Stimulated activated CD4-positive, alpha-beta T cell treated with anti-CD3 and anti-CD28 coated beads, Interleukin-2, amount 100 ng/mL, for 24 hours (primary cell): ENCODE data around the gene RNF149.
"Not testable (repeated sequence)": the region's sequence is repeated elsewhere in the genome, so short reads cannot be mapped to it uniquely, and the experiment has no call there.

Experiments used
- DNase-seq, 2 donors: peaks; one replicate each; pipeline ENCODE4 v3.0.0-alpha.2; 2020

Gene RNF149

GRCh38 chr2:101253013-101253702 lies 55.3 kb downstream of the RNF149 start:
- DNase-seq: peak; percentile 70 to 72

- peak; percentile 99 for DNase-seq
These were observed 56.0 kb downstream of the RNF149 start, which contains the start of gene CNOT11 for GRCh38 chr2:101252408-101253012. CNOT11 (plus strand) TSS chr2:101252886; CDS start chr2:101252965, 79 bp downstream.

GRCh38 chr2:101251844-101252407 lies 56.6 kb downstream of the RNF149 start:
- DNase-seq: peak; percentile 13 to 24

GRCh38 chr2:101251246-101251781 lies 57.2 kb downstream of the RNF149 start:
- not testable (repeated sequence) for DNase-seq

- no peak for DNase-seq
These were observed 58.7 kb downstream of the RNF149 start for GRCh38 chr2:101249826-101250225.

- DNase-seq: not testable (repeated sequence)
These were observed 59.7 kb downstream of the RNF149 start for GRCh38 chr2:101248756-101249155.

- DNase-seq: not testable (repeated sequence)
These were observed 63.0 kb downstream of the RNF149 start for GRCh38 chr2:101245468-101245867.

GRCh38 chr2:101244899-101245298 lies 63.6 kb downstream of the RNF149 start:
- not testable (repeated sequence) for DNase-seq

- not testable (repeated sequence) for DNase-seq
These were observed 64.1 kb downstream of the RNF149 start for GRCh38 chr2:101244373-101244772.

GRCh38 chr2:101241158-101241557 lies 67.3 kb downstream of the RNF149 start:
- no peak for DNase-seq

- not testable (repeated sequence) for DNase-seq
These were observed 67.8 kb downstream of the RNF149 start for GRCh38 chr2:101240694-101241093.

GRCh38 chr2:101239760-101240118 lies 68.8 kb downstream of the RNF149 start:
- DNase-seq: not testable (repeated sequence)

- no peak for DNase-seq
These were observed 69.4 kb downstream of the RNF149 start for GRCh38 chr2:101238930-101239759.

- DNase-seq: not testable (repeated sequence)
These were observed 70.6 kb downstream of the RNF149 start for GRCh38 chr2:101237944-101238343.

- DNase-seq: not testable (repeated sequence)
These were observed 72.5 kb downstream of the RNF149 start for GRCh38 chr2:101235956-101236355.

- no peak for DNase-seq
These were observed 74.1 kb downstream of the RNF149 start for GRCh38 chr2:101234169-101234938.

- DNase-seq: no peak
These were observed 75.7 kb downstream of the RNF149 start for GRCh38 chr2:101232770-101233169.

GRCh38 chr2:101231937-101232730 lies 76.4 kb downstream of the RNF149 start:
- DNase-seq: no peak

- DNase-seq: no peak
These were observed 77.3 kb downstream of the RNF149 start for GRCh38 chr2:101231240-101231639.

GRCh38 chr2:101230541-101231001 lies 77.9 kb downstream of the RNF149 start:
- DNase-seq: no peak
